ENCODE results near the gene JPH2.

JPH2 gene

GRCh38 chr20:44187772-44188709, 1.1 kb upstream of the JPH2 start:
- no peak for DNase-seq (ENCODE audit: low read depth in 1 of 2, low spot score in 1 of 2)

- no peak for DNase-seq (ENCODE audit: low read depth in 1 of 2, low spot score in 1 of 2)
These were observed 324 bp downstream of the JPH2 start for GRCh38 chr20:44186674-44187053.

- no peak for DNase-seq (ENCODE audit: low read depth in 1 of 2, low spot score in 1 of 2)
These were observed 787 bp downstream of the JPH2 start for GRCh38 chr20:44186201-44186600.

GRCh38 chr20:44185574-44185973, 1.4 kb downstream of the JPH2 start:
- no peak for DNase-seq (ENCODE audit: low read depth in 1 of 2, low spot score in 1 of 2)

GRCh38 chr20:44183282-44183681, 3.7 kb downstream of the JPH2 start:
- no peak for DNase-seq (ENCODE audit: low read depth in 1 of 2, low spot score in 1 of 2)

GRCh38 chr20:44182863-44183262, 4.1 kb downstream of the JPH2 start:
- DNase-seq (ENCODE audit: low read depth in 1 of 2, low spot score in 1 of 2) = no peak

GRCh38 chr20:44182135-44182765, 4.7 kb downstream of the JPH2 start:
- no peak for DNase-seq (ENCODE audit: low read depth in 1 of 2, low spot score in 1 of 2)

- DNase-seq (ENCODE audit: low read depth in 1 of 2, low spot score in 1 of 2) = no peak
These were observed 5.4 kb downstream of the JPH2 start for GRCh38 chr20:44181611-44182010.

- no peak for DNase-seq (ENCODE audit: low read depth in 1 of 2, low spot score in 1 of 2)
These were observed 6.2 kb downstream of the JPH2 start for GRCh38 chr20:44180814-44181213.

GRCh38 chr20:44176833-44177534, 10.0 kb downstream of the JPH2 start:
- no peak for DNase-seq (ENCODE audit: low read depth in 1 of 2, low spot score in 1 of 2)

GRCh38 chr20:44174996-44175765, 11.8 kb downstream of the JPH2 start:
- DNase-seq (ENCODE audit: low read depth in 1 of 2, low spot score in 1 of 2) = no peak

- no peak for DNase-seq (ENCODE audit: low read depth in 1 of 2, low spot score in 1 of 2)
These were observed 13.1 kb downstream of the JPH2 start for GRCh38 chr20:44173846-44174245.

- DNase-seq (ENCODE audit: low read depth in 1 of 2, low spot score in 1 of 2) = no peak
These were observed 13.9 kb downstream of the JPH2 start for GRCh38 chr20:44173116-44173515.

GRCh38 chr20:44172572-44172950, 14.4 kb downstream of the JPH2 start:
- no peak for DNase-seq (ENCODE audit: low read depth in 1 of 2, low spot score in 1 of 2)

- no peak for DNase-seq (ENCODE audit: low read depth in 1 of 2, low spot score in 1 of 2)
These were observed 15.0 kb downstream of the JPH2 start for GRCh38 chr20:44171775-44172571.

GRCh38 chr20:44170816-44171410, 16.1 kb downstream of the JPH2 start:
- DNase-seq (ENCODE audit: low read depth in 1 of 2, low spot score in 1 of 2) = no peak

- DNase-seq (ENCODE audit: low read depth in 1 of 2, low spot score in 1 of 2) = no peak
These were observed 19.3 kb downstream of the JPH2 start for GRCh38 chr20:44167736-44168135.

- DNase-seq (ENCODE audit: low read depth in 1 of 2, low spot score in 1 of 2) = no peak
These were observed 20.5 kb downstream of the JPH2 start for GRCh38 chr20:44166477-44166876.

- DNase-seq (ENCODE audit: low read depth in 1 of 2, low spot score in 1 of 2) = no peak
These were observed 21.0 kb downstream of the JPH2 start for GRCh38 chr20:44166008-44166407.

GRCh38 chr20:44160133-44160532, 26.9 kb downstream of the JPH2 start:
- DNase-seq (ENCODE audit: low read depth in 1 of 2, low spot score in 1 of 2) = no peak

All from stimulated activated CD4-positive, alpha-beta T cell treated with anti-CD3 and anti-CD28 coated beads, Interleukin-15, amount 100 ng/mL, for 1 hour (primary cell).